GM12878 (cell line): ENCODE data around the gene RERE.

ENCODE experiments used
- CEBPB ChIP-seq, 2 experiments: fragments of 150-350 bp in 1 of 2; IDR thresholded peaks; 2 replicates each; pipeline ENCODE4 v1.6.1; 2012 to 2014; ENCODE audit warnings: low read depth in 2 of 2, low read length in 2 of 2, borderline replicate concordance in 1 of 2, inconsistent platforms in 1 of 2
- EP300 ChIP-seq, 2 experiments: fragments of 150-350 bp in 1 of 2; IDR thresholded peaks; 2 replicates each; pipeline ENCODE4 v1.6.1; 2011 to 2012; ENCODE audit warnings: low read depth in 2 of 2, low read length in 2 of 2, borderline replicate concordance in 1 of 2, improper control_type of control experiment in 1 of 2, inconsistent platforms in 1 of 2; ENCODE audit not compliant: control insufficient read depth in 1 of 2
- GABPA ChIP-seq: IDR thresholded peaks from 2 replicates; pipeline ENCODE4 v1.6.1; 2014; ENCODE audit warnings: antibody characterized with exemption, low read depth, mild to moderate bottlenecking, inconsistent platforms
- HDAC6 ChIP-seq: fragments of 200-600 bp; sonication (generic); IDR thresholded peaks from one replicate; pipeline ENCODE4 v1.8.0; 2017; ENCODE audit warnings: antibody characterized with exemption; ENCODE audit not compliant: unreplicated experiment
- IKZF1 ChIP-seq: fragments of 450-650 bp; conservative IDR thresholded peaks from 2 replicates; pipeline ENCODE4 v1.6.1; 2017; ENCODE audit warnings: antibody characterized with exemption, mild to moderate bottlenecking
- KDM1A ChIP-seq: fragments of 200-600 bp; sonication (generic); IDR thresholded peaks from 2 replicates; pipeline ENCODE4 v1.6.1; 2016; ENCODE audit warnings: borderline replicate concordance
- MXI1 ChIP-seq: fragments of 150-350 bp; IDR thresholded peaks from 2 replicates; pipeline ENCODE4 v1.6.1; 2011; ENCODE audit warnings: low read depth, mild to moderate bottlenecking, inconsistent platforms, low read length, improper control_type of control experiment
- SMC3 ChIP-seq: IDR thresholded peaks from 2 replicates; pipeline ENCODE4 v1.6.1; 2011; ENCODE audit warnings: low read length, improper control_type of control experiment, borderline replicate concordance
- TCF3 ChIP-seq: IDR thresholded peaks from 2 replicates; pipeline ENCODE4 v1.6.1; 2012; ENCODE audit warnings: low read depth, mild to moderate bottlenecking, low read length, borderline replicate concordance; ENCODE audit not compliant: insufficient read depth
- YY1 ChIP-seq: IDR thresholded peaks from 2 replicates; pipeline ENCODE4 v1.6.1; 2011; ENCODE audit warnings: low read depth, mild to moderate bottlenecking, low read length
- ZBTB11 ChIP-seq: fragments of 450-650 bp; formaldehyde crosslinking; IDR thresholded peaks from 2 replicates; pipeline ENCODE4 v1.5.0; 2022; ENCODE audit warnings: mild to moderate bottlenecking, missing genetic modification characterization
- ZZZ3 ChIP-seq: IDR thresholded peaks from 2 replicates; pipeline ENCODE4 v1.6.1; 2011; ENCODE audit warnings: low read depth; ENCODE audit not compliant: control insufficient read depth, insufficient read length

- TF ChIP-seq ZZZ3 (no peak), GABPA (no peak), EP300 (IDR thresholded peaks at IDR 0.05; ENCODE audit: borderline replicate concordance in 1 of 2, control insufficient read depth in 1 of 2, low read depth in 2 of 2, low read length in 2 of 2) (no peak), MXI1 (no peak), HDAC6 (no peak), SMC3 (no peak), ZBTB11 (CRISPR knock-in tag) (no peak), YY1 (0 out of 2 replicates have a peak, but pooled peaks have one; percentile 49), KDM1A (no peak), CEBPB (IDR thresholded peaks at IDR 0.05; ENCODE audit: borderline replicate concordance in 1 of 2, low read depth in 2 of 2, low read length in 2 of 2) (no peak), IKZF1 (no peak), TCF3 (no peak)
Observed at GRCh38 chr1:8652467-8653046, 164.9 kb downstream of the RERE start.
